ENCODE data around the gene NUDT3.

The NUDT3 gene

DNA sequence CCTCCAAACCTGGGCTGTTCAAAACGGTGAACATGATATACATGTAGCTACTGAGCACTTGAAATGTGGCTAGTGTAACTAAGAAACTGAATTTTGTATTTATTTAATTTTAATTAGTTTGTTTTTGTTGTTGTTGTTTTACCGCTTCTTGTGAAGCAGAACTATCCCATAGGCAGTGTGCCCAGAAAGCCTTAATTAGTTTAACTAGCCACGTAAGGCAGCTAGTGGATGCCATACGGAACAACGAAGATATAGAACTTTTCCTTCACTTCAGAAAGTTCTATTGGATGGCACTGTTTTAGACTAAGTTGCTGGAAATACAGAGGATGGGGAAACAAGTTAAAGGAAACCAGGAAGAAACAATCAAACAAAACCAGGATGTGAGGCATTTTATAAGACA, 70.6 kb downstream of the NUDT3 start:
- no peak for DNase-seq
- no peak overlapping the region for H3K4me3 Mint-ChIP-seq
- H3K27ac Mint-ChIP-seq = no peak overlapping the region
- H3K27me3 Mint-ChIP-seq = no peaks in the 10 kb centered on the region
- peaks cover 19 to 62% of the 10 kb centered on the region in 2 donors for H3K4me1 Mint-ChIP-seq
- no peaks in the 10 kb centered on the region for H3K9me3 Mint-ChIP-seq
- H3K36me3 Mint-ChIP-seq = peaks cover 11 to 31% of the 10 kb centered on the region in 2 donors
- ATAC-seq (replicated peaks) = no peak

GRCh38 chr6:34319471-34319885, 73.0 kb downstream of the NUDT3 start:
- Mint-ChIP-seq H3K4me1 (peaks cover 35 to 81% of the 10 kb centered on the region in 2 donors), H3K9me3 (no peaks in the 10 kb centered on the region), H3K27ac (peak overlapping the region; percentile 73), H3K27me3 (no peaks in the 10 kb centered on the region), H3K4me3 (no peak overlapping the region), H3K36me3 (peaks cover 7 to 28% of the 10 kb centered on the region in 2 donors)
- DNase-seq (no peak), ATAC-seq (replicated peaks) (no peak)

DNA sequence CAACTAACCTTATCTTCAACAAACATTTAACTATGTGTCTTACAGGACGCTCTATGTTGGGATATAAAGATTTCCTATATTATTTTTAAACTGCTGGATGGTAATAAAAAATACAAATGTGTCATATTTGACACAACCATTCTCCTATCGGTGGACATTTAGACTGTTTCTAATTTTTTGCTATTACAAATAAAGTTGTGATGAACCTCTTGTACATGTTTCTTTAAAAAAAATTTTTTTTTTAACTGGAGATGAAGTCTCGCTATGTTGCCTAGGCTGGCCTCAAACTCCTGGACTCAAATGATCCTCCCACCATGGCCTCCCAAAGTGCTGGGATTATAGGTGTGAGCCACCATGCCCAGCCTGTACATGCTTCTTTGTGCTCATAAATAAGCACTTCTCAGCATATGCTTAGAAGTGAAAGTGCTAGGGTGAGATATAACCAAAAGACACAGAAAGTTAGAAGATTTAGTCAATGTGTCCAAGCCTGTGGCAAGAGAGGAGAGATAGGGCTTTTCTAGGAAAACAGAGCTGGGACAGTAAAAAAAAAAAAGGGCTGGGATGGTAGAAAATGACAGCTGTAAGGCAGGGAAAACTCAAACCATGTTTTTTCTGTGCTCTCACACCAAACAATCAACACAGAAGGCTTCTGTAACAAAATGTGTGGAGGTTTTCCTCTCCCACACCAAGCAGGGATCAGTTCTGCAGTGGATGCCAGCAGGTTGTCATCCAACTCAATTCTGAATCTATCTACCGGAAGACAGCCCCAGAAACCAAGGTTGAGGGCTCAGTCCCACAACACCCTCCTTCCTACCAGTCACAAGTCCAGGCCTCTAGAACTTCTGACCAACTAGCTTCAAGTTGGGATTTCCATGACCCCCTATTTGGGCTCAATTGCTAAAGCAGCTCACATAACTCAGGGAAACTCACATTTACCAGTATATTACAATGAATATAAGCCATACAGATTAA, 73.7 kb downstream of the NUDT3 start:
- DNase-seq (no peak), ATAC-seq (replicated peaks) (no peak)
- Mint-ChIP-seq H3K4me1 (peaks cover 35 to 77% of the 10 kb centered on the region in 2 donors), H3K36me3 (peaks cover 7 to 28% of the 10 kb centered on the region in 2 donors), H3K9me3 (no peaks in the 10 kb centered on the region), H3K27me3 (no peaks in the 10 kb centered on the region), H3K27ac (peak overlapping the region; percentile 73), H3K4me3 (peak overlapping the region in 1 of 2 donors; percentile 54)

- H3K27me3 Mint-ChIP-seq = no peaks in the 10 kb centered on the region
- peak overlapping the region; percentile 73 for H3K27ac Mint-ChIP-seq
- peak overlapping the region; percentile 35 to 46 for H3K4me3 Mint-ChIP-seq
- H3K36me3 Mint-ChIP-seq = peaks cover 7 to 26% of the 10 kb centered on the region in 2 donors
- H3K9me3 Mint-ChIP-seq = no peaks in the 10 kb centered on the region
- no peak for DNase-seq
- peaks cover 36 to 73% of the 10 kb centered on the region in 2 donors for H3K4me1 Mint-ChIP-seq
- ATAC-seq (replicated peaks) = no peak
These were observed 74.5 kb downstream of the NUDT3 start for GRCh38 chr6:34317882-34318498.

DNA sequence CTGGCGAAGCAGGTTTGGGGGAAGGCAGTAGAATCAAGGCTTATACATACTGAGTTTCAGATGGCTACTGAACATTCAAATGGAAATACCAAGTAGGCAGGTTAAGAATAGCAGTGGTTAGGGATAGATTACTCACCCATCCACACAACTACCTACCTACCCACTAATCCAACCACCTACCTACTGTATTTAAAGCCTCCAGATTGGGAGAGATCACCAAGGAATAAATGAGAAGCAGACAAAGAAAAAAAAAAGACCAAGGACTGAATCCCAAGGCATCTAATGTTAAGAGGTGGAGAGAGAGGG, 75.3 kb downstream of the NUDT3 start:
- DNase-seq (no peak), ATAC-seq (replicated peaks) (peak; percentile 35 to 54)
- H3K27ac Mint-ChIP-seq = peak overlapping the region; percentile 68
- H3K27me3 Mint-ChIP-seq = no peaks in the 10 kb centered on the region
- H3K4me1 Mint-ChIP-seq = peaks cover 37 to 71% of the 10 kb centered on the region in 2 donors
- no peaks in the 10 kb centered on the region for H3K9me3 Mint-ChIP-seq
- peak overlapping the region; percentile 21 to 65 for H3K4me3 Mint-ChIP-seq
- H3K36me3 Mint-ChIP-seq = peaks cover 2 to 22% of the 10 kb centered on the region in 2 donors

DNA sequence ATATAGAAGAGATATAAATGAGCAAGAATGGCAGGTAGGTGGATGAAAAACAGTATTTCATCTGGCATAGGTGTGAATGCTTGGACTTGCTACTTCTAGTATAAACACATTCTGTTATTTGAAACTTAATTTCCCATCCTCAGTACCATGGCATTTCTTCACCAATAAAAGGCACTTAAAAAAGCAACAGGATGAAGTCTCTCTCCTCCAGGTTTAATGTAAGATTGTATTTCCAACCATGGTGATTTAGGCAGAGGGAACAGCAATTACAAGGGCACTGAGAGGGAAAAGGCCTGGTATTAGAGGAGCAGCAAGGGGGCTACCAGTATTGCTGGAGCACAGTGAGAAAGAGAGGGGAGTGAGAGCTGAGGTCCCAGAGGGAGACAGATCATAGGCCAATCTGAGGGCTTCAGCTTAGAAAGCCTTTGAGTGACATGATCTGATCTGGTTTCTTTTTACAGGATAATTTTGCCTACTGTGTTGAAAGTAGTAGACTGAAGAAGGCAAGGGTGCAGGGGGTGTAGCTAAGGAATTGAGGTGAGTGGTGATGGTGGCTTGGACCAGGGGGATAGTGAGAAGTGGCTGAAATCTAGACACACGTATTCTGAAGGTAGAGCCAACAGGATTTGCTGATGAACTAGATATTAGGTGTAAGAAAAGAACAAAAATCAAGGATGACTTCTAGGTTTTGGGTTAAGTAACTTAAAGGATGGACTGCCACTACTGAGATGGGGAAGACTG, 75.9 kb downstream of the NUDT3 start:
- H3K27ac Mint-ChIP-seq = peak overlapping the region; percentile 68
- peaks cover 2 to 20% of the 10 kb centered on the region in 2 donors for H3K36me3 Mint-ChIP-seq
- no peaks in the 10 kb centered on the region for H3K27me3 Mint-ChIP-seq
- peaks cover 37 to 68% of the 10 kb centered on the region in 2 donors for H3K4me1 Mint-ChIP-seq
- peak overlapping the region; percentile 28 to 65 for H3K4me3 Mint-ChIP-seq
- H3K9me3 Mint-ChIP-seq = no peaks in the 10 kb centered on the region
- DNase-seq = no peak
- peak in 1 of 2 donors; percentile 14 for ATAC-seq (replicated peaks)

DNA sequence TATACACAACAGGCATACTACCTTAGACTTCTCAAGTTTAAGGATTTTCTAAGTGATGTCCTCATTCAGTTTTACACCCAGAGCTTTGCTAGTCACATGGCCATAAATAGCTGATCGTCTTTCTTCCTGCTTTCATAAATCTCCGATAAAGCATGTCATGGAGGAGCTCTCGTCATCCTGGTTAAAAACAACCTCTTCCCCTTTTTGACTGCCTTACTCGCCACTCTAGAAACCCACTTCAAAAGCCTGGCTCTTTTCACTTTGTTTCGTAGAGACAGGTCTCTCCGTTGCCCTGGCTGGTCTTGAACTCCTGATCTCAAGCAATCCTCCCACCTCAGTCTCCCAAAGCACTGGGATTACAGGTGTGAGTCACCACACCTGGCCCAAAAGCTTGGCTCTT, 76.7 kb downstream of the NUDT3 start:
- ATAC-seq (replicated peaks) (peak; percentile 83 to 87), DNase-seq (peak; percentile 44)
- Mint-ChIP-seq H3K9me3 (no peaks in the 10 kb centered on the region), H3K4me3 (peak overlapping the region; percentile 43 to 72), H3K27me3 (no peaks in the 10 kb centered on the region), H3K4me1 (peaks cover 40 to 72% of the 10 kb centered on the region in 2 donors), H3K27ac (peak overlapping the region; percentile 68), H3K36me3 (peaks cover 2 to 20% of the 10 kb centered on the region in 2 donors)

DNA sequence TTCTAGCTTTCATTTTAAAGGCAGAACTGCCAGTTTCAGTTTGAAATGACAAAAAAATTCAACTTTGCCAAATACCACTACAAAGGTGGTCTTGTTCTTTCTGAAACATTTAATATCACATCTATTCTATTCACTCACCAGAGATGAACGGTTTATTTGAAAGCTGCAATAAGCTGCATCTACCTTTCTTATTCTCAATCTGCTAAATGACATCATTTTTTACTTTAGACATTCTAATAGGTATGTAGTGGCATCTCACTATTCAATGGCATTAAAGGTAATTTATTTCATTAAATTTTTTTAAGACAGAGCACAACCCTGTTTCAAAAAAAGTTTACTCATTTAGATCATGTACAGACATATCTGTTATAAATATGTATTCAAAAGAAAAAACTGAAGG, 77.2 kb downstream of the NUDT3 start:
- no peak for DNase-seq
- no peaks in the 10 kb centered on the region for H3K27me3 Mint-ChIP-seq
- peaks cover 41 to 77% of the 10 kb centered on the region in 2 donors for H3K4me1 Mint-ChIP-seq
- peaks cover 2 to 18% of the 10 kb centered on the region in 2 donors for H3K36me3 Mint-ChIP-seq
- no peak overlapping the region for H3K4me3 Mint-ChIP-seq
- no peaks in the 10 kb centered on the region for H3K9me3 Mint-ChIP-seq
- peak overlapping the region; percentile 68 for H3K27ac Mint-ChIP-seq
- no peak for ATAC-seq (replicated peaks)

- DNase-seq (no peak), ATAC-seq (replicated peaks) (no peak)
- Mint-ChIP-seq H3K9me3 (no peaks in the 10 kb centered on the region), H3K4me3 (no peak overlapping the region), H3K36me3 (peaks cover 3 to 20% of the 10 kb centered on the region in 2 donors), H3K27ac (no peak overlapping the region), H3K4me1 (peaks cover 37 to 71% of the 10 kb centered on the region in 2 donors), H3K27me3 (no peaks in the 10 kb centered on the region)
These were observed 80.2 kb downstream of the NUDT3 start for GRCh38 chr6:34312259-34312658.

DNA sequence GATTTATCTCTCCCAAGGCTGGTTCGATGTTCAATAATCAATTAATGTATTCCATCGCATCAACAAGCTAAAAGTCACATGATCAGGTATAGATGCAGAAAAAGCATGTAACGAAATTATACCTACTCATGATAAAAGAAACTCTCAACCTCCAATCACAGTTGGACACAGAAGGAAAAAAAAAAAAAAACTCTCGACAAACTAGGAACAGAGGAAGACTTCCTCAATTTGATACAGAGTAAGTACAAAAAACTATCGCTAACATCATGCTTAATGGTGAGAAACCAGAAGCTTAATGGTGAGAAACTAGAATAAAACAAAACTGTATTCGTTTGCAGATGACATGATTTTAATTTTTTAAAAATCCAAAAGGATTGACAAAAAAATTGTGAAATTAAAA, 81.7 kb downstream of the NUDT3 start:
- DNase-seq (no peak), ATAC-seq (replicated peaks) (no peak)
- no peak overlapping the region for H3K27ac Mint-ChIP-seq
- H3K4me1 Mint-ChIP-seq = peaks cover 23 to 57% of the 10 kb centered on the region in 2 donors
- peaks cover 3 to 20% of the 10 kb centered on the region in 2 donors for H3K36me3 Mint-ChIP-seq
- H3K9me3 Mint-ChIP-seq = no peaks in the 10 kb centered on the region
- no peaks in the 10 kb centered on the region for H3K27me3 Mint-ChIP-seq
- H3K4me3 Mint-ChIP-seq = no peak overlapping the region

DNA sequence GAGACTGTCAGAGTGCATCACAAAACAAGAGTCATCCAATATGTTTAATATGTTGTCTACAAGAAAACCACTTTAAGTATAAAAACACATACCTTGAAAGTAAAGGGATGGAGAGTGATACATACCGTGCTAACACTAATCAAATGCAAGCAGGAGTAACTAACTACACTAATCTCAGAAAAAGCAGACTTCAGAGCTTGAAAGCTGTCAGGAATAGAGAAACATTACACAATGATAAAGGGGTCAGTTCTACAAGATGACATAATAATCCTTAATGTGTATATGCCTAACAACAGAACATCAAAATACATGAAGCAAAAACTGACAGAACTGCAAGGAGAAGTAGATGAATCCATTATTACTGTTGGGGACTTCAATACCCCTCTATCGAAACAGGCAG, 84.0 kb downstream of the NUDT3 start:
- Mint-ChIP-seq H3K4me3 (no peak overlapping the region), H3K36me3 (peaks cover 5 to 20% of the 10 kb centered on the region in 2 donors), H3K4me1 (peaks cover 18 to 50% of the 10 kb centered on the region in 2 donors), H3K27me3 (no peaks in the 10 kb centered on the region), H3K27ac (no peak overlapping the region), H3K9me3 (no peaks in the 10 kb centered on the region)
- DNase-seq = no peak
- no peak for ATAC-seq (replicated peaks)

- no peak for DNase-seq
- ATAC-seq (replicated peaks) = no peak
These were observed 86.3 kb downstream of the NUDT3 start for GRCh38 chr6:34305982-34306708.

DNA sequence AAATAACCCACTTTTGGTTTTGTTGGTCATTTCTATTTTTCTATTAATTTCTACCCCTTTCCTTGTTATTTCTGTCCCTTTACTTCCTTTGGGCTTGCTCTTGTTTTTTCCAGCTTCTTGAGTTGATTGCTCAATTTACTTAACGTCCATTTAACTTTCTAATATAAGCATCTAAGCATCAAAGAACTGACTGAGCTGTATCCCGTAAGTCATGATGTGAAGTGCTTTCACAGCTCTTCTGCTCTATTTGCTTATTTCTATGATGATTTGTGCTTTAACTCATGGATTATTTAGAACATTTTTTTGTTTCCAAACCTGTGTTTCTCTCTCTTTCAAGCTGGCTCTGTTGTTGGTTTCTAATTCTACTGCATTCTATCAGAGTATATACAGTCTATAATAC, 87.0 kb downstream of the NUDT3 start:
- Mint-ChIP-seq H3K9me3 (no peaks in the 10 kb centered on the region), H3K4me1 (peaks cover 17 to 42% of the 10 kb centered on the region in 2 donors), H3K27me3 (no peaks in the 10 kb centered on the region), H3K36me3 (peaks cover 7 to 9% of the 10 kb centered on the region in 2 donors), H3K27ac (no peak overlapping the region), H3K4me3 (no peak overlapping the region)
- no peak for ATAC-seq (replicated peaks)
- no peak for DNase-seq

More at GRCh38 chr6:34305982-34306708, 86.3 kb downstream of the NUDT3 start:
- no peak overlapping the region for H3K4me3 Mint-ChIP-seq
- H3K9me3 Mint-ChIP-seq = no peaks in the 10 kb centered on the region
- H3K27me3 Mint-ChIP-seq = no peaks in the 10 kb centered on the region
- peaks cover 14 to 39% of the 10 kb centered on the region in 2 donors for H3K4me1 Mint-ChIP-seq
- H3K36me3 Mint-ChIP-seq = peaks cover 7 to 9% of the 10 kb centered on the region in 2 donors
- H3K27ac Mint-ChIP-seq = peak overlapping the region; percentile 9

Measured in stimulated activated naive B cell treated with anti-CD40 and anti-IgM and Interleukin-4, amounts not matched to agents 10 μg/mL and 1 μg/mL and 100 μg/mL, for 72 hours (primary cell).